SHP77 (cell line): ENCODE results near the gene EPB41L4B.
"Not testable (repeated sequence)": the region's sequence is repeated elsewhere in the genome, so short reads cannot be mapped to it uniquely, and the experiment has no call there.

ENCODE experiments used
- DNase-seq, 2 experiments: peaks; one replicate each; lab custom pipeline; 2025; lab: John Stamatoyannopoulos, UW

The EPB41L4B gene

GRCh38 chr9:109297899-109298298 is 23.0 kb downstream of the EPB41L4B start:
- DNase-seq = no peak

DNA sequence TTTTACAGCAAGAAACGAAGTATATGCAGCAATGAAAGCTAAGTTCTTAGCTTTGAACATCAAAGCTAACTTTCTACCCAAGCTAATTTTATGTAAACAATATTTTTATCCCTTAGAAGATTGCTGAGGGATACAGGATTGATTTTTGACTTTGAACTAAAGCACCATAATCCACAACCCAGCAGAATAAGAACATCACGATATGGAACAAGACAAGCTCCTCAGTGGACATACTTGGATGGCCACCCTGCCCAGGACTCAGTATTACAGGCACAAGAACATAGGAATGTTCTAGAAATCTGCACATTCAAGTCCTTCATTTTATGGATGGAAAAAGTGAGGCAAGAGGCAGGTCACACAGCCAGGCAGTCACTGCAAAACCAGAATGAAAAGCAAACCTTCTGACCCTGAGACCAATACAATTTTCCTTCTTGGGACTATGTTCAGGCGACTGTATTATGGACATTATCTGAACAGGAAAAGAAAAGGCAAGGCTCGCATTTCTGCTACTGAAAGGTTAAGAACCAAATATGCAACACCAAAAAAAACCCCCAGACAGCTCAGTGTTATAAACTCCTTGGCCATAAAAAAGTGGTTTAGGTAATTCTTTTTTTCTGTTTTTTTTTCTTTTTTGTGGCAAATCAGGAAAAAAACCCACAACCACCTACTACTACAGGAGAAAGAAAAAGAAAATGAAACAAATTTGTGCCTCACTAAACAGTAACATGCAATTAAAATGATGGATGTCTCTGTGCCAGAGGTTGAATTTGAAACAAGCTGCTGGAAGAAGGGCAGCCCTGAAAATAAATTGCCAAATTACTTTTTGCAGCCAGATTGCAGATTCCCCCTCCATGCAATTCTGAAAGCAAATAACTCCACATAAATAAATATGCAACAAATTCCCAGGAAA is 25.4 kb downstream of the EPB41L4B start:
- DNase-seq = no peak

- no peak for DNase-seq
Observed at GRCh38 chr9:109290385-109290784, 30.5 kb downstream of the EPB41L4B start.

GRCh38 chr9:109289931-109290330 is 30.9 kb downstream of the EPB41L4B start:
- DNase-seq = no peak

- no peak for DNase-seq
Observed at GRCh38 chr9:109289186-109289585, 31.7 kb downstream of the EPB41L4B start.

DNA sequence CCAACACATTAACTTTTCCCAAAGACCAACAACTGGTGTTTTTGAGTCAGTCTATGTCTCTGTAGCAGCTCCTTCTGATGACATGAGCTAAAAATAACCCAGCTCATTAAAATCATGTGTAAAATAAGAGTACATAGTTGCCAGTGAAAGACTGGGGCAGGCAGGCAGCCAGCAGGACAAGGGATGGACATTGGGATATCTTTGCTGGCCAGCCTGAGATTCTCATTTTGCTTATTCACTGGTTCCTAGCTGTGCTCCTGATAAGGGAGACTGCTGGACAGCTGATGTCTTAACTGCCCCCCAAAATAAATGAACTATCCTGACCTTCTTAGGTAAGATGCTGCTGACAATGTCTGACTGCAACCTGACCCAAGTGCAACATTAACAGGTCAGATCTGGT is 33.9 kb downstream of the EPB41L4B start:
- DNase-seq = no peak

GRCh38 chr9:109286571-109286977 is 34.3 kb downstream of the EPB41L4B start:
- no peak for DNase-seq

DNA sequence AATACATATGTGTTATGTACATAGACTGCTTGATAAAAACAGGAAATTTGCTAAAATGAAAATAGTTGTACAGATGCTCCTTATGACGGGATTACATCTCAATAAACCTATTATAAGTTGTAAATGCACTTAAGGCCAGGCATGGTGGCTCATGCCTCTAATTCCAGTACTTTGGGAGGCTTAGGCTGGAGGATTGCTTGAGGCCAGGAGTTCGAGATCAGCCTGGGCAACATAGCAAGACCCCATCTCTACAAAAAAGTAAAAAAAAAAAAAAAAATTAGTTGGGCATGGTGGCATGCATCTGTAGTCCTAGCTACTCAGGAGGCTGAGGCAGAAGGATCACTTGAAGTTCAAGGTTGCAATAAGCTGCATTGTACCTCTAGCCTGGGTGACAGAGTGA is 37.2 kb downstream of the EPB41L4B start:
- not testable (repeated sequence) for DNase-seq

DNA sequence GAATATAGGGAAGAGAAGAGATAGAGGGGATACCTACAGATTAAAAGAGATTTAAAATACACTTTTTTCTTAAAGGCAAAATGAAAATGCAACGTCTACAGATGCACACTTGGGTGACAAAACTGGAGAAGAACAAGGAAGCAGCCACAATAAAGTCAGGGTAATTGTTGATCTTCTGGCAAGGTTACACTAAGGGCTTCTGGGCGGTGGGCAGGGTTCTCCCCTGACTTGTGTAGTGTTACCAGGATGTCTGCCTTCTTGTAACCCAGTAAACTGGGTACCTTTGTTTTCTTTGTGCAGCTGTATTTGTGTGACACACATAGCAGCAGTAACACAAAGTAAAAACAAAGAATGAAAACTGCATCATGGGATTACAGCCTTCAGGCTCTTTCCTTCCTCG is 37.8 kb downstream of the EPB41L4B start:
- DNase-seq = no peak

DNA sequence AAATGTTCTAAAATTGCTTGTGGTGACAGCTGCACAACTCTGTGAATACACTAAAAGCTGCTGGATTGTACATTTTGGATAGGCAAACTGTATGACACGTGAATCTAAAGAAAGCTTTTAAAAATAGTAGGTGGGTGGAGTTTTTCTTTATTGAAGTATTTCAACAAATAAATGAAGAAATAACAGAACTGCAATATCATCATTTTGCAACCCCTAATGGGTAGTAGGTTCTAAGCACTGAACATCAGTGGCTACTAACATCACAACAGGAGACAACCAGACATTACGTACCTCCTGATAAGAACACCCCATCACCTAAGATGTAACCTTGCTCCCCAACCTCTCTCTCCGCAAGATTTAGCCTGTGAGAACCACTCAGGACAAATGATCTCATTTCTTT is 38.6 kb downstream of the EPB41L4B start:
- no peak for DNase-seq

GRCh38 chr9:109281518-109281917 is 39.3 kb downstream of the EPB41L4B start:
- DNase-seq = no peak

GRCh38 chr9:109278848-109279247 is 42.0 kb downstream of the EPB41L4B start:
- peak in 1 of 2 experiments; percentile 43 for DNase-seq

DNA sequence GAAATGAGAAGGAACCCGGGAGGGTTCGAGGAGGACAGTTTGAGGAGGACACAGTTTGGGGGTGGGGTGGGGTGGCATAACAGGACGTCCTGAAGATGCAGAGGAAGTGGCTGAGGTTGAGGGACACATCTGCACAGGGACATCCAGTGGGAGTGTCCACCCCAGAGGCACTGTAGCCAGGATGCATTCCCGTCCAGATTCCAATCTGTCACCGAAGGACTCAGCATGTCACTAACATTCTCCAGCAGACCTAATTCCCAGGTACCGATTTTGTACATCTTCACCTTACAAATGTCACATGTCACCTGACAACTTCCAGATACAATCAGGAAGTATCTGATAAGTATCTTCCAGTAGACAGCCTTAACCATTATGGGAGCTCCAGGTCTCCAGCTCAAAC is 42.6 kb downstream of the EPB41L4B start:
- no peak for DNase-seq

DNA sequence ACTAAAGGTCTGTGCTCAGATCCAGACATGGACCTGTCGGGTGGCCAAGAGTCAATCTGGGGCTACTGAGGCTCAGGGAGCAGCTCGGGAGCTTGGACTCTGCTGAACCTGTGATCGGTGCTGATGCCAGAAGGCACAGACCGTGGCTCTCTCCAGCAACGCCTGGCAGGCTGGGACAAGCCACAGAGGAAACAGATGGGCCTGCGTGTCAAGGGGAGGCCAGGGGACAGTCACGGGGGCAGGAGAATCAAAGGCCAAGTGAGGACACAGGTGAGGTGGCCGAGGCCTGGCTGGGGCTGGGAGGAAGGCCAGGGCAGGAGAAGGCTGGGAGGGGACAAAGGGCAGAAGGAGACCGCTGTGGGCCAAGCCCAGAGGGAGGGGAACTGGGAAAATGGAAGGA is 43.4 kb downstream of the EPB41L4B start:
- DNase-seq = peak in 1 of 2 experiments; percentile 42

DNA sequence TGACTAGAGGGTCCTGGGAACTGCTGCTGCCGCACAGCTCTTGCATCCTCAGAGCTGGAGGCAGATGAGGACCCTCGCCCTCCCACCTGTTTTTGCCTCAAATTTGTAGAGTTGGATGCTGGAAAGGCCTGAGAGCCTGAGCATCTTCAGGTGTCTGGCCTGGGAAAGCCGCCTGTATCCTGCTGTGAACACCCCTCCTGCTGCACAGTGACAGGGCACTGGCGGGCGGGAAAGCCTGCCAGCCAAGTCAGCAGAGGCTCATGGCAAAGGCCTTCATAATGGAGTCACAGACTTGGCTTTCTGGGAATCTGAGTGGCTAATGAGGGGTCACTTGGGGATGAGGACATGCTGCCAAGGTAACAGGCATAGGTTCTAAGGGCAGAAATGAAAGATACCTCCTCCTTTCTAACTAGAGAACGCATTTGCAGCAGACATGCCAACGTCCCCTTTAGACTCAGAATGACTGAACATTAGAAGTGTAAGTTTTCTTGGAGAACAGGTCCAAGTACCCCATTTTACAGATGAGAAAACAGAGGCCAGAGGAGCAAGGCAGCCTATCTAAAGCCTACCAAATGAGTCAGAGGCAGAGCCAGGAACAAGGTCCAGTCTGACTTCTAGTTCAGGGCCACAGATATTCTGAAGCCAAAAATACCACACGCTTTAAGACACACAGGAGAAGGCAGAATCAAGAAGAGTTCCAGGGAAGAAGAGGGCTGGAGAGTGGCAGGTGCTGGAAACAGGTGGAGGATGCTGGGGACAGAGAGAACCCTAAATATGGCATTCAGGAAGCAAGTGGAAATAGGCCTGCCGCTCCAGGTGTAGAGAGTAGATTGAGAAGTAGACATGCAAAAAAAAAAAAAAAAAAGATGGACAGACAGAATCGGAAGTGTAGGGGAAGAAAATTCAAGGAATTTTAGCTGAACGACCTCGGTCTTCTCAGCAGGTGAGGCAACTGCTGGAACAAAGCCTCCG is 44.1 kb downstream of the EPB41L4B start:
- no peak for DNase-seq

GRCh38 chr9:109274884-109275730 is 45.8 kb downstream of the EPB41L4B start:
- peak in 1 of 2 experiments; percentile 49 for DNase-seq

DNA sequence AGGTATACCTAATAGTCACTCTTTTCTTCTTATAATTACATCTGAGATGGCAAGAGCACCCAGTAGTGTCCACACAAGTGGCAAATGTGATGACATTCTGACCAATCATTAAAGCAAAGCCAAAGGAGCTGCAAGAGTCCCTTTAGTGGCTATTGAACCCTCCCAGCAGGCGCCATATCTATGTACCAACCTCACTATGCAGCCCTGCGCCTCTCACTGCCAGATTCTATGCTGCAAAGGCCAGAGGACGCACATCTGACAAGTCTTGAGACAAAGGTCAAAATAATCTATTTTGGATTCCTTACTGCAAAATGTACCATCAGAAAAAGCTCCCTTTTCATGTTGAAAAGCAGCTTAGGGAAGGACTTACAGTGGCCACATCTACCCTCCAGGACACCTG is 47.0 kb downstream of the EPB41L4B start:
- no peak for DNase-seq

- DNase-seq = no peak
Observed at GRCh38 chr9:109272745-109273144, 48.1 kb downstream of the EPB41L4B start.

DNA sequence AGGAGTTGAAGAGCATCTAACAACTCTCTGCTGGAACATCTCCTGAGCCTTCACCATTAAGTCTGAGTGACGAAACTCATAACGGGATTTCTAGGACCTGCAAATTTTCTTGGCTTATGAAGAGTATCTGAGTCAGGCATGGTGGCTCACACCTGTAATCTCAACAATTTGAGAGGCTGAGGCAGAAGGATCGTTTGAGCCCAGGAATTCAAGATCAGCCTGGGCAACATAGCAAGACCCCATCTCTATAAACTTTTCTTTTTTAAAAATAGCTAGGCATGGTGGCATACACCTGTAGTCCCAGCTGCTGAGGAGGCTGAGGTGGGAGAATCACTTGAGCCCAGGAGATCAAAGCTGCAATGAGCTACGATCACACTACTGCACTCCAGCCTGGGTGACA is 48.8 kb downstream of the EPB41L4B start:
- DNase-seq = no peak

DNA sequence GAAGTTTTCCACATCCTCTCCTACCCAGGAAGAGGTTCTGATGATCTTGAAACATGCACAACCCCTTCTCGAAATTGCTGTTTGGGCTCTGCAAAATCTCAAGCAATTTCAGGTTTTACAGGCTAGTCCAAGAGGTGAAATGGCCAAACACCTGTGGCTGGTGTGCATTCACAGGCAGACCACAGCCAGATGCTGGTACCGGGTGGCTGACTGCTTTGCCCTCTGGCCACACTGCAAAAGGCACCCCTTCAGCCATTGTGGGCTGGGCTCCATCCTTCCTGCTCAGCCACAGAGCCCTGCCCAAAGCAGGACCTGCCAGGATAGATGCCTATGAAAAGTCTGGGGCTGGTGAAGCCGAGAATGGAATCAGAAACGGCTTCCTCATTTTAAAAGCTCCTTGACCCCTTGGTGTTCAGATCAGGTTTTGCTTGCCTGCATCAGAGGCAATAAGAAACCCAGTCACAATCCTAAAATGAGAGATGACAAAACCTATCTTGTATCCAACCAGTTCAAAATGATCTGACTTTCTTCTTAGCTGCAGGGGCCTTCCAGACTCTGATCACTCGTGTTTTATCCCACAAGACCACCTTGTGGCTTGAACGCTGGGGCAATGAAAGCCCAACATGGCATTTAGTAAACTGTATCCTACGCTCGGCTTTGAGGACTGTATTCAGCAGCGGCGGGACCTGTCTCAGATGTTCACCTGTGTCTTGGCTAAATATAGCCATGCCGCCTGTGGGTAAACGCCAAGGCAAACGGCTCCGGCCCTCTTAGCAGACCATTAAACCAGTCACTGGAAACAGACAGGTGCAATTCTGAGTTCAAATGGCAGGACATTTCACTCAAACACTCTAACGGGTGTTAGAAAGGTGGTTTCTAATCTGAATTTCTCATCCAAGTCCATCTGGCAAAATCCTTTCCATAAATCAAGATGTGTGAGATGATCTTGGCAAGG is 49.6 kb downstream of the EPB41L4B start:
- peak; percentile 80 to 85 for DNase-seq

DNA sequence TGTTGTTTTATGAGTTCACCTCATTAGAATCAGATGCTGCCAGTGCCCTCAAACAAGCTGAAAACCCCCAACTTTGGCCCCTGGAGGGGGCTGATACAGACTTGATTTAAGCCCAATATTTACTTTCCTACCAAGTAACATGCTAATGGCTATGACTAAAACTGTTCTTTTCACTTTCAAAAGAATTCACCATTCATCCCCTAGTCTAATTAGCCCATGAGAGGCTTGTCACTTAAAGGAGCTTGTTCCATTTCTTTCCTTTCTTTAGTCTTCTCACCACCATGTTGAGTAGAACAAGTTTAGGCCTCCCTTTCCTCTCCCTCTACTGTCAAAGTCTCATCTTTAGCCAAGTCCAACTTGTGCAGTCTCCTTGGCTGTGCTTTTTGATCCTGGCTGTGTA is 50.4 kb downstream of the EPB41L4B start:
- DNase-seq = no peak
